GM18858 (cell line): ENCODE results near the gene ARHGAP8.

ENCODE experiments used
- ATAC-seq: cut with Tn5 transposase; IDR thresholded peaks from one replicate; pipeline ENCODE4 v1.9.1; 2021; ENCODE audit not compliant: unreplicated experiment

Gene ARHGAP8

GRCh38 chr22:44882226-44882905 lies 130.0 kb downstream of the ARHGAP8 start:
- ATAC-seq = no peak

- no peak for ATAC-seq
These were observed 130.6 kb downstream of the ARHGAP8 start for GRCh38 chr22:44883011-44883421.

GRCh38 chr22:44884562-44884961 lies 132.2 kb downstream of the ARHGAP8 start:
- ATAC-seq = no peak

GRCh38 chr22:44884968-44885805 lies 132.8 kb downstream of the ARHGAP8 start:
- ATAC-seq = no peak

- ATAC-seq = no peak
These were observed 133.5 kb downstream of the ARHGAP8 start for GRCh38 chr22:44885806-44886360.

- no peak for ATAC-seq
These were observed 135.6 kb downstream of the ARHGAP8 start for GRCh38 chr22:44887941-44888366.

GRCh38 chr22:44888491-44889254 lies 136.3 kb downstream of the ARHGAP8 start:
- ATAC-seq = no peak

GRCh38 chr22:44889255-44889878 lies 137.0 kb downstream of the ARHGAP8 start:
- ATAC-seq = no peak

GRCh38 chr22:44890416-44891292 lies 138.3 kb downstream of the ARHGAP8 start:
- ATAC-seq = no peak

- ATAC-seq = no peak
These were observed 138.9 kb downstream of the ARHGAP8 start for GRCh38 chr22:44891293-44891747.

GRCh38 chr22:44891791-44892190 lies 139.4 kb downstream of the ARHGAP8 start:
- ATAC-seq = no peak

GRCh38 chr22:44892243-44892642 lies 139.9 kb downstream of the ARHGAP8 start:
- no peak for ATAC-seq

- ATAC-seq = no peak
These were observed 140.7 kb downstream of the ARHGAP8 start for GRCh38 chr22:44892803-44893730.

GRCh38 chr22:44893731-44894080 lies 141.3 kb downstream of the ARHGAP8 start:
- ATAC-seq = no peak

GRCh38 chr22:44894321-44894720 lies 141.9 kb downstream of the ARHGAP8 start:
- ATAC-seq = no peak

- no peak for ATAC-seq
These were observed 142.4 kb downstream of the ARHGAP8 start for GRCh38 chr22:44894782-44895181.

- ATAC-seq = no peak
These were observed 143.1 kb downstream of the ARHGAP8 start for GRCh38 chr22:44895296-44896055.

- ATAC-seq = no peak
These were observed 145.9 kb downstream of the ARHGAP8 start for GRCh38 chr22:44898236-44898635.
